NCI-H128 (cell line): ENCODE data around the gene GFRA4.
"Not testable (repeated sequence)": the region's sequence is repeated elsewhere in the genome, so short reads cannot be mapped to it uniquely, and the experiment has no call there.

ENCODE experiments used
- DNase-seq: peaks from one replicate; lab custom pipeline; 2025; ENCODE audit not compliant: unreplicated experiment; lab: John Stamatoyannopoulos, UW

The GFRA4 gene

GRCh38 chr20:3627476-3627875, 35.7 kb downstream of the GFRA4 start:
- no peak for DNase-seq

- no peak for DNase-seq
Observed at GRCh38 chr20:3622406-3622805, 40.8 kb downstream of the GFRA4 start.

GRCh38 chr20:3621111-3621510, 42.1 kb downstream of the GFRA4 start:
- no peak for DNase-seq

GRCh38 chr20:3616250-3616649, 46.9 kb downstream of the GFRA4 start:
- DNase-seq: no peak

GRCh38 chr20:3615171-3615840, 47.9 kb downstream of the GFRA4 start:
- not testable (repeated sequence) for DNase-seq

- no peak for DNase-seq
Observed at GRCh38 chr20:3614466-3614865, 48.7 kb downstream of the GFRA4 start.

GRCh38 chr20:3613821-3614440, 49.3 kb downstream of the GFRA4 start:
- DNase-seq: no peak

- DNase-seq: no peak
Observed at GRCh38 chr20:3612795-3613572, 50.2 kb downstream of the GFRA4 start.

GRCh38 chr20:3611901-3612300, 51.3 kb downstream of the GFRA4 start:
- no peak for DNase-seq
